K562 (cell line): Measurements from ENCODE around the gene C6orf62. TPM values are rescaled to one million over a fixed set of nuclear protein-coding genes. Genes with fewer than 3 reads are reported as not detected.

Experiments
- EHMT2 ChIP-seq: fragments of 450-650 bp; IDR thresholded peaks from 2 replicates; pipeline ENCODE4 v1.6.1; 2018; ENCODE audit warnings: antibody characterized with exemption
- MCM7 ChIP-seq, 2 experiments: fragments of 450-650 bp; IDR thresholded peaks; 2 replicates each; pipeline ENCODE4 v1.6.1; 2016 to 2018
- POLR2AphosphoS2 ChIP-seq: IDR thresholded peaks from 2 replicates; pipeline ENCODE4 v1.6.1; 2012; ENCODE audit warnings: low read length, improper control_type of control experiment
- RBBP5 ChIP-seq: fragments of 200-600 bp; sonication (generic); IDR thresholded peaks from 2 replicates; pipeline ENCODE4 v1.6.1; 2012; ENCODE audit warnings: borderline replicate concordance, mild to moderate bottlenecking, low read length, control low read depth, inconsistent platforms; ENCODE audit not compliant: insufficient read depth, poor library complexity, severe bottlenecking
- SMAD1 ChIP-seq: fragments of 150-350 bp; IDR thresholded peaks from 2 replicates; pipeline ENCODE4 v1.6.1; 2014; ENCODE audit warnings: low read length, low read depth; ENCODE audit not compliant: partially characterized antibody
- ZNF134 ChIP-seq: fragments of 250-450 bp; sonication (Bioruptor Pico); conservative IDR thresholded peaks from 2 replicates; pipeline ENCODE4 v1.4.0; 2020
- ZNF143 ChIP-seq: sonication (generic); formaldehyde crosslinking; IDR thresholded peaks from 2 replicates; pipeline ENCODE4 v1.9.0; 2022; ENCODE audit warnings: mild to moderate bottlenecking, missing genetic modification reagents
- ZNF592 ChIP-seq: fragments of 450-650 bp; IDR thresholded peaks from 2 replicates; pipeline ENCODE4 v1.6.1; 2017; ENCODE audit warnings: antibody characterized with exemption, mild to moderate bottlenecking
- ZNF780A ChIP-seq: fragments of 250-450 bp; sonication (Bioruptor Pico); IDR thresholded peaks from 2 replicates; pipeline ENCODE4 v1.5.0; 2021; ENCODE audit warnings: mild to moderate bottlenecking
- polyA plus RNA-seq, 8 experiments: library from polyadenylated mRNA; depleted of rRNA in 4 of 8; stranded (reverse) in 5 of 8; unstranded in 3 of 8; fragments of >200 nt; fragmentation: Nextera tagmentation in 2 of 8; fragmentation: Illumina TruSeq in 1 of 8; extraction: Ambion mirVana in 2 of 8; extraction: Trizol in 1 of 8; gene quantifications; 2 replicates each; pipeline versions ENCODE4 v1.2.1 to v1.2.3, GENCODE V29; 2011 to 2014; ENCODE audit warnings: inconsistent platforms in 1 of 8, missing spikeins in 1 of 8
- total RNA-seq, 7 experiments: library from RNA; depleted of rRNA in 6 of 7; stranded (reverse); fragments of >200 nt in 6 of 7; fragmentation: Illumina TruSeq in 2 of 7; extraction: Trizol in 2 of 7; gene quantifications; 2 replicates each; pipeline versions ENCODE4 v1.2.1 to v1.2.3, GENCODE V29; 2011 to 2021; ENCODE audit warnings: low replicate concordance in 1 of 7
- TF ChIP-seq, protein P1 (sequence below): fragments of 450-650 bp; conservative IDR thresholded peaks from 2 replicates; pipeline ENCODE4 v1.6.1; 2016; ENCODE audit warnings: missing genetic modification characterization, low read depth, mild to moderate bottlenecking, missing compliant biosample characterization, moderate library complexity
- TF ChIP-seq, protein P2 (sequence below): fragments of 450-650 bp; IDR thresholded peaks from 2 replicates; pipeline ENCODE4 v1.6.1; 2018; ENCODE audit not compliant: partially characterized antibody
- TF ChIP-seq, protein P3 (sequence below): sonication (generic); formaldehyde crosslinking; IDR thresholded peaks from 2 replicates; pipeline ENCODE4 v1.4.0; 2020; ENCODE audit warnings: mild to moderate bottlenecking, missing genetic modification reagents
- TF ChIP-seq, protein P4 (sequence below): fragments of 250-450 bp; sonication (Bioruptor Pico); IDR thresholded peaks from 2 replicates; pipeline ENCODE4 v1.5.0; 2022; ENCODE audit warnings: mild to moderate bottlenecking

Gene C6orf62
- total and polyA plus RNA-seq, 9 of the 15 experiments (the other 6 are each of a cell fraction or from before 2014, with no cell fraction given) = 48.5 to 579 (median 111) TPM

DNA sequence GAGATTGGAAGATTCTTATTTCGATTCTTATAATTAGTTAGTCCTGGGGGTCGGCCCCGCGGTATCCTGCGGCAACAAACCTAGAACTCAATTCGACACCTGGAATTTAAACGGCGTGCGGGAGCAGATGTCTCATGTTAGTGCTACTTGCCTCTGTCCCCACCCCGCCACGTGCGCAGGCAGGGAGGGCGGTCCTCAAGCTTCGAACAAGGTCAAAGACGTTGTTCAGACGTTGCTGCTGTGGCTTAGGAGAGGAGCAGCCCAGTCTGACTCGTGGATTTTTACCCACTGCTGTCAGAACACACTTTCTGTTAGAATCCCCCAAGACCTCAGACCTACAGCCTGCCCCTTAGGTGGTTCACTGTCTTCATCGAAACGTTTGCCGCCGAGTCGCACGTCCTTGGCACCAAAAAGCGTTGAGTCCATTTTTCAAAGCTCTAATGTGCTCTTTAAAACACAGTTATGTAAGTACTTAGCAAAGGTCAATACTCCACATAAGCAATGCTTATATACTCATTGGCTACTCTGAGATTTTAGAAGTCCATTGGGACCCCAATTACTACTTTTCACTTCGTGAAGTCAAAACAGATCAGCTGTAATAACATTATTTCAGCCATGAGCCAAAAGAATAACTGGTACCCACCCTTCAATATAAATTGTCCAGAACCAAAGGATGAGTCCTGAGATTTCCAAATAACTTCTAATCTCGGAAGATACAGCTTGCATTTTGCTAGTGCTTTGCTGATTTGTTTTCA lies 2.7 kb upstream of the C6orf62 start (continued):
- TF ChIP-seq ZNF592 (peak; percentile 98), ZNF134 (CRISPR knock-in tag) (peak; percentile 55), MCM7 (IDR thresholded peaks at IDR 0.05) (no peak), EHMT2 (peak; percentile 55; the same call in 1 of the 2 replicates), POLR2AphosphoS2 (no peak), SMAD1 (peak; percentile 47), ZNF780A (CRISPR knock-in tag) (no peak), ZNF143 (no peak), RBBP5 (peak; percentile 64)
- TF ChIP-seq, protein P1, sequence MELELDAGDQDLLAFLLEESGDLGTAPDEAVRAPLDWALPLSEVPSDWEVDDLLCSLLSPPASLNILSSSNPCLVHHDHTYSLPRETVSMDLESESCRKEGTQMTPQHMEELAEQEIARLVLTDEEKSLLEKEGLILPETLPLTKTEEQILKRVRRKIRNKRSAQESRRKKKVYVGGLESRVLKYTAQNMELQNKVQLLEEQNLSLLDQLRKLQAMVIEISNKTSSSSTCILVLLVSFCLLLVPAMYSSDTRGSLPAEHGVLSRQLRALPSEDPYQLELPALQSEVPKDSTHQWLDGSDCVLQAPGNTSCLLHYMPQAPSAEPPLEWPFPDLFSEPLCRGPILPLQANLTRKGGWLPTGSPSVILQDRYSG = peak; percentile 93
- TF ChIP-seq, protein P2, sequence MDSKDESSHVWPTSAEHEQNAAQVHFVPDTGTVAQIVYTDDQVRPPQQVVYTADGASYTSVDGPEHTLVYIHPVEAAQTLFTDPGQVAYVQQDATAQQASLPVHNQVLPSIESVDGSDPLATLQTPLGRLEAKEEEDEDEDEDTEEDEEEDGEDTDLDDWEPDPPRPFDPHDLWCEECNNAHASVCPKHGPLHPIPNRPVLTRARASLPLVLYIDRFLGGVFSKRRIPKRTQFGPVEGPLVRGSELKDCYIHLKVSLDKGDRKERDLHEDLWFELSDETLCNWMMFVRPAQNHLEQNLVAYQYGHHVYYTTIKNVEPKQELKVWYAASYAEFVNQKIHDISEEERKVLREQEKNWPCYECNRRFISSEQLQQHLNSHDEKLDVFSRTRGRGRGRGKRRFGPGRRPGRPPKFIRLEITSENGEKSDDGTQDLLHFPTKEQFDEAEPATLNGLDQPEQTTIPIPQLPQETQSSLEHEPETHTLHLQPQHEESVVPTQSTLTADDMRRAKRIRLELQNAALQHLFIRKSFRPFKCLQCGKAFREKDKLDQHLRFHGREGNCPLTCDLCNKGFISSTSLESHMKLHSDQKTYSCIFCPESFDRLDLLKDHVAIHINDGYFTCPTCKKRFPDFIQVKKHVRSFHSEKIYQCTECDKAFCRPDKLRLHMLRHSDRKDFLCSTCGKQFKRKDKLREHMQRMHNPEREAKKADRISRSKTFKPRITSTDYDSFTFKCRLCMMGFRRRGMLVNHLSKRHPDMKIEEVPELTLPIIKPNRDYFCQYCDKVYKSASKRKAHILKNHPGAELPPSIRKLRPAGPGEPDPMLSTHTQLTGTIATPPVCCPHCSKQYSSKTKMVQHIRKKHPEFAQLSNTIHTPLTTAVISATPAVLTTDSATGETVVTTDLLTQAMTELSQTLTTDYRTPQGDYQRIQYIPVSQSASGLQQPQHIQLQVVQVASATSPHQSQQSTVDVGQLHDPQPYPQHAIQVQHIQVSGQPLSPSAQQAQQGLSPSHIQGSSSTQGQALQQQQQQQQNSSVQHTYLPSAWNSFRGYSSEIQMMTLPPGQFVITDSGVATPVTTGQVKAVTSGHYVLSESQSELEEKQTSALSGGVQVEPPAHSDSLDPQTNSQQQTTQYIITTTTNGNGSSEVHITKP = no peak
- TF ChIP-seq, protein P3, sequence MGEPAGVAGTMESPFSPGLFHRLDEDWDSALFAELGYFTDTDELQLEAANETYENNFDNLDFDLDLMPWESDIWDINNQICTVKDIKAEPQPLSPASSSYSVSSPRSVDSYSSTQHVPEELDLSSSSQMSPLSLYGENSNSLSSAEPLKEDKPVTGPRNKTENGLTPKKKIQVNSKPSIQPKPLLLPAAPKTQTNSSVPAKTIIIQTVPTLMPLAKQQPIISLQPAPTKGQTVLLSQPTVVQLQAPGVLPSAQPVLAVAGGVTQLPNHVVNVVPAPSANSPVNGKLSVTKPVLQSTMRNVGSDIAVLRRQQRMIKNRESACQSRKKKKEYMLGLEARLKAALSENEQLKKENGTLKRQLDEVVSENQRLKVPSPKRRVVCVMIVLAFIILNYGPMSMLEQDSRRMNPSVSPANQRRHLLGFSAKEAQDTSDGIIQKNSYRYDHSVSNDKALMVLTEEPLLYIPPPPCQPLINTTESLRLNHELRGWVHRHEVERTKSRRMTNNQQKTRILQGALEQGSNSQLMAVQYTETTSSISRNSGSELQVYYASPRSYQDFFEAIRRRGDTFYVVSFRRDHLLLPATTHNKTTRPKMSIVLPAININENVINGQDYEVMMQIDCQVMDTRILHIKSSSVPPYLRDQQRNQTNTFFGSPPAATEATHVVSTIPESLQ (CRISPR knock-in tag) = peak; percentile 94
- TF ChIP-seq, protein P4, sequence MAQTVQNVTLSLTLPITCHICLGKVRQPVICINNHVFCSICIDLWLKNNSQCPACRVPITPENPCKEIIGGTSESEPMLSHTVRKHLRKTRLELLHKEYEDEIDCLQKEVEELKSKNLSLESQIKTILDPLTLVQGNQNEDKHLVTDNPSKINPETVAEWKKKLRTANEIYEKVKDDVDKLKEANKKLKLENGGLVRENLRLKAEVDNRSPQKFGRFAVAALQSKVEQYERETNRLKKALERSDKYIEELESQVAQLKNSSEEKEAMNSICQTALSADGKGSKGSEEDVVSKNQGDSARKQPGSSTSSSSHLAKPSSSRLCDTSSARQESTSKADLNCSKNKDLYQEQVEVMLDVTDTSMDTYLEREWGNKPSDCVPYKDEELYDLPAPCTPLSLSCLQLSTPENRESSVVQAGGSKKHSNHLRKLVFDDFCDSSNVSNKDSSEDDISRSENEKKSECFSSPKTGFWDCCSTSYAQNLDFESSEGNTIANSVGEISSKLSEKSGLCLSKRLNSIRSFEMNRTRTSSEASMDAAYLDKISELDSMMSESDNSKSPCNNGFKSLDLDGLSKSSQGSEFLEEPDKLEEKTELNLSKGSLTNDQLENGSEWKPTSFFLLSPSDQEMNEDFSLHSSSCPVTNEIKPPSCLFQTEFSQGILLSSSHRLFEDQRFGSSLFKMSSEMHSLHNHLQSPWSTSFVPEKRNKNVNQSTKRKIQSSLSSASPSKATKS (CRISPR knock-in tag) = 0 out of 2 replicates have a peak, but pooled peaks have one; percentile 66
